Activated naive CD8-positive, alpha-beta T cell treated with anti-CD3 and anti-CD28 coated beads, Interleukin-2, amount 10 ng/mL, durations not matched to agents 7 days and 5 days (primary cell): ENCODE results near the gene PACS2. TPM values are rescaled to one million over a fixed set of nuclear protein-coding genes. Genes with fewer than 3 reads are reported as not detected.
"Not testable (repeated sequence)": the region's sequence is repeated elsewhere in the genome, so short reads cannot be mapped to it uniquely, and the experiment has no call there.

Experiments used
- ATAC-seq: fragments of 150-1000 bp; cut with Tn5 transposase; one replicate; pipeline ENCODE4 v1.10.0; 2021; ENCODE audit warnings: low read depth, moderate library complexity
- POLR2A ChIA-PET: fragments of 350-600 bp; sonication (Branson Sonifier 250); formaldehyde crosslinking; loops from one replicate; lab custom pipeline; 2021; ENCODE audit warnings: antibody characterized with exemption; lab: Charles Lee
- DNase-seq: peaks from one replicate; pipeline ENCODE4 v3.0.0; 2021
- H3K27ac Mint-ChIP-seq: one replicate; pipeline ENCODE4 v1.8.0; 2022; ENCODE audit warnings: mild to moderate bottlenecking, mixed read lengths
- H3K27me3 Mint-ChIP-seq: one replicate; pipeline ENCODE4 v1.8.0; 2022; ENCODE audit warnings: mild to moderate bottlenecking, moderate library complexity, mixed read lengths
- H3K36me3 Mint-ChIP-seq: one replicate; pipeline ENCODE4 v1.8.0; 2021; ENCODE audit warnings: mild to moderate bottlenecking, mixed read lengths
- H3K4me1 Mint-ChIP-seq: one replicate; pipeline ENCODE4 v1.8.0; 2021; ENCODE audit warnings: mixed read lengths
- H3K4me3 Mint-ChIP-seq: one replicate; pipeline ENCODE4 v1.8.0; 2022; ENCODE audit warnings: mild to moderate bottlenecking, moderate library complexity, mixed read lengths
- H3K9me3 Mint-ChIP-seq: one replicate; pipeline ENCODE4 v1.8.0; 2021; ENCODE audit warnings: mixed read lengths
- total RNA-seq, 2 experiments: library from RNA; stranded (reverse); gene quantifications; one replicate each; pipeline ENCODE4 v1.2.3, GENCODE V29; 2021

PACS2 gene
- total RNA-seq, 2 experiments from 2014 or later = 51.6 to 54.7 TPM

DNA sequence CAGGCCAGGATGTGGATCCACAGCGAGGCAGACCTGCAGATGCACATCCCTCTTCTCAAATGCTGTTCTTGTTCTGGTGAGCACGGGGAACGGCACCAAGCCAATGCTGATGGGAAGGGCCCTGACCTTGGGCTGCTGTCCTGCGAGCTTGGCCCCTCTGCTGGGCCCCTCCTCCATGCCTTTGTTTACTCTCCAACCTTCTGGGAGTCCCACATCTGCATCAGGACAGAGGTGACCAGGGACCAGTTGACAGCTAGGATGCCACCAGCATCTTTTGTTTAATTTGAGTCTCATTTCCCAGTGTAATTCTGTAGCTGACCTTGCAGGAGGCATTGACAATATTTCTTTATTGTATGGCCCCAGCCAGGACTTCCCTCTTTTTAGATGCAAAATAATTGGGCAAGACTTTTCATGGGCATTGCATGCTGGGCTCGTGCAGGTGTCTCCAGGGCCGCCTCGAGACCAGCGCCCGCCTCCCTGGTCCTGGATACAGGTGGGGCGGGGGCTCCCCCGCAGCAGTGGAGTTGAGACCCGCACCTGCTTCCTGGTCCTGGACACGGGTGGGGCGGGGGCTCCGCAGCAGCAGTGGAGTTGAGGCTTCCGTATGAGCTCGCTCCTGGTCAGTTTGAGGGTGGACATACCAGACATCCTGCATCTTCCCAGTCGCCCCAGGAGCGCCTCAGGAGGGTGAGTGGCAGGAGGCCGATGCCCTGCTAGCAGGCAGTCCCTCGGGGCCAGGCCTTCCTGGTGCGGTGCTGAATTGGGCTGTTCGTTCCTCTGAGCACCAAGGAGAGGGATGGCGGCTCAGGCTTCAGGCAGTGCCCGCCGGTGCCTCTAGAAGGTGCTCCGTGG is 11.4 kb downstream of the PACS2 start:
- Mint-ChIP-seq H3K36me3 (peaks cover 2% of the 10 kb centered on the region), H3K4me1 (peaks cover 13% of the 10 kb centered on the region), H3K4me3 (no peak overlapping the region), H3K27ac (no peak overlapping the region), H3K9me3 (no peaks in the 10 kb centered on the region), H3K27me3 (no peaks in the 10 kb centered on the region)
- POLR2A ChIA-PET = interaction anchor here (0.5 kb wide), 1 partner anchor 118 kb away, joined by 3 read pairs; no protein-coding TSS in a partner anchor
- DNase-seq = no peak
- no peak for ATAC-seq

- Mint-ChIP-seq H3K9me3 (no peaks in the 10 kb centered on the region), H3K4me1 (peaks cover 13% of the 10 kb centered on the region), H3K27ac (no peak overlapping the region), H3K27me3 (no peaks in the 10 kb centered on the region), H3K36me3 (peaks cover 2% of the 10 kb centered on the region), H3K4me3 (no peak overlapping the region)
- no peak for ATAC-seq
- POLR2A ChIA-PET = interaction anchor here (0.5 kb wide), 1 partner anchor 118 kb away, joined by 3 read pairs; no protein-coding TSS in a partner anchor
- no peak for DNase-seq
These were observed 12.0 kb downstream of the PACS2 start for GRCh38 chr14:105326568-105326867.

GRCh38 chr14:105326891-105327694 is 12.5 kb downstream of the PACS2 start:
- no peaks in the 10 kb centered on the region for H3K9me3 Mint-ChIP-seq
- no peaks in the 10 kb centered on the region for H3K27me3 Mint-ChIP-seq
- POLR2A ChIA-PET = no interaction called here
- no peak overlapping the region for H3K27ac Mint-ChIP-seq
- H3K4me3 Mint-ChIP-seq = no peak overlapping the region
- peaks cover 2% of the 10 kb centered on the region for H3K36me3 Mint-ChIP-seq
- H3K4me1 Mint-ChIP-seq = peaks cover 18% of the 10 kb centered on the region
- ATAC-seq (no peak), DNase-seq (no peak)

GRCh38 chr14:105327695-105328045 is 13.1 kb downstream of the PACS2 start:
- H3K4me3 Mint-ChIP-seq, H3K27ac Mint-ChIP-seq, ATAC-seq, H3K27me3 Mint-ChIP-seq, DNase-seq, H3K9me3 Mint-ChIP-seq, POLR2A ChIA-PET, H3K36me3 Mint-ChIP-seq: not testable (repeated sequence)
- peaks cover 17% of the 10 kb centered on the region for H3K4me1 Mint-ChIP-seq

DNA sequence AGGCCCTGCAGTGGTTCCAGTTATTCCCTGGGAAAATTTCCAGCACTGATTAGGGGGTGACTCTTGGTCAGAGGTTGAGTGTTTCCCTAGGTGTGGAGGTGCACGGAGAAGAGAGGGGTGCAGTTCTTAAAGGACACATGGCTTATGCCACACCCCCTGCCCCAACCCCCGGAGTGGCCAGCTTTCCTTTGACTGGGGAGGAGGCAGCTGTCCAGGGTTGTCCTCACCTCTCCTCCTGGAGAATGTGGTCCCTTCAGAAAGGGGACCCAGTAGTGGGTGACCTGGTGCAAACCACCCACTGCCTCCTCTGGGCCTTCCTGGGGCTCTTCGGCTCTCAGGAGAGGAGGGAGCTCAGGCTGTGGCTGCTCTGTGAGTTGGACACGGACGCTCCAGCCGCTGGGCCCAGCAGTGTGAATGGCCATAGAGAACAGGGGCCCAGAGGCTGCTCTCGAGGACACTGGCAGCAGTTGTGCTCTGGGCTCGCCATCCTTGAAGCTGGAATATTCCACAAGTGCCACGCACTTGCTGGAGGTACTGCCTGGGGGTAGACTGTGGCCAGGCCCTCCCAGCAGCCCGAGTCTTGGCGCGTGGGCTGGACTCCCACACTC is 13.6 kb downstream of the PACS2 start:
- H3K36me3 Mint-ChIP-seq = no peaks in the 10 kb centered on the region
- H3K9me3 Mint-ChIP-seq = no peaks in the 10 kb centered on the region
- ATAC-seq (no peak), DNase-seq (no peak)
- POLR2A ChIA-PET = interaction anchor here (1.1 kb wide), 1 partner anchor 27 kb away, joined by 3 read pairs; no protein-coding TSS in a partner anchor
- no peak overlapping the region for H3K4me3 Mint-ChIP-seq
- no peaks in the 10 kb centered on the region for H3K27me3 Mint-ChIP-seq
- peaks cover 19% of the 10 kb centered on the region for H3K4me1 Mint-ChIP-seq
- H3K27ac Mint-ChIP-seq = no peak overlapping the region

GRCh38 chr14:105328678-105329390 is 14.3 kb downstream of the PACS2 start:
- POLR2A ChIA-PET = interaction anchor here (1.1 kb wide), 1 partner anchor 28 kb away, joined by 3 read pairs; no protein-coding TSS in a partner anchor
- Mint-ChIP-seq H3K4me3 (no peak overlapping the region), H3K36me3 (no peaks in the 10 kb centered on the region), H3K27ac (no peak overlapping the region), H3K9me3 (no peaks in the 10 kb centered on the region), H3K4me1 (peaks cover 15% of the 10 kb centered on the region), H3K27me3 (no peaks in the 10 kb centered on the region)
- DNase-seq = no peak
- no peak for ATAC-seq

- POLR2A ChIA-PET = interaction anchor here (1.1 kb wide), 1 partner anchor 28 kb away, joined by 3 read pairs; no protein-coding TSS in a partner anchor
- no peaks in the 10 kb centered on the region for H3K27me3 Mint-ChIP-seq
- DNase-seq (no peak), ATAC-seq (no peak)
- no peaks in the 10 kb centered on the region for H3K36me3 Mint-ChIP-seq
- no peaks in the 10 kb centered on the region for H3K9me3 Mint-ChIP-seq
- H3K4me3 Mint-ChIP-seq = no peak overlapping the region
- H3K27ac Mint-ChIP-seq = no peak overlapping the region
- H3K4me1 Mint-ChIP-seq = peaks cover 15% of the 10 kb centered on the region
These were observed 15.0 kb downstream of the PACS2 start for GRCh38 chr14:105329411-105330150.

GRCh38 chr14:105330491-105330895 is 15.9 kb downstream of the PACS2 start:
- Mint-ChIP-seq H3K4me1 (peaks cover 15% of the 10 kb centered on the region), H3K36me3 (no peaks in the 10 kb centered on the region), H3K4me3 (no peak overlapping the region), H3K27ac (no peak overlapping the region), H3K9me3 (no peaks in the 10 kb centered on the region), H3K27me3 (no peaks in the 10 kb centered on the region)
- DNase-seq (no peak), ATAC-seq (no peak)
- POLR2A ChIA-PET = no interaction called here

DNA sequence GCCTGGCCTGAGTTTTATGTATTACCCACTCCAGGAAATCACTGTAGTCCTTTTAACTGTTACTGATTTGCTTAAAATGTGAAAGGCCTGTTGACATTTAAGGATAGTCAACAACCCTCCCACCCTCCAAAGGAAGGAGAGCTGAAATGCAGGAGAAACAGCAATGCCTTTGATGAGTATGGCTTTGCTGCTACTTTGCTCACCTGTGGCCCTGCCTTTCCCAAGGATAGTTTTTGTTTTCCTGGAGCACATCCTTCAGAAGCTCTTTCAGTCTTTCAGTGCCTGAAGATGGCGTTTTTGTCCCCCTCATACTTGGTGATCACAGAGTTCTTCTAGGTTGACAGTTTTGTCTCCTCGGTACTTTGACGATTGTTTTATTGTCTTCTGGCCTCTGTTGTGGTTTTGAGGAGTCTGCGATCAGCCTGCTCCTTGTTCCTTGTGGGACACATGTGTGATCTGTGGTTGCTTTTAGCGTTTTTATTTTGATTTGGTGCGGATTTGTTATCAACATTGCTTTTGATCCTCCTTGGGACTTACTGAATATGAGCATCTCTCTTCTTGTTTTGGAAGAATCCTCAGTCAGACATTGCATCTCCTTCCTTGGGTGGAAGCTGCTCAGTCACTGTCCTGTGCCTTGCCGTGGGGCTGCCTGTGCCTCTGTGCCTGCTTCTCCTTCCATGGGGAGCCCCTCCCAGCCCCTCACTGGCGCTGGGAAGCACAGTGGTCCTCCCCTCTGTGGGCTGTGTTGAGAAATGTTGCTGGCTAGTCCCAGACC is 17.2 kb downstream of the PACS2 start:
- H3K36me3 Mint-ChIP-seq = no peaks in the 10 kb centered on the region
- H3K4me1 Mint-ChIP-seq = peaks cover 15% of the 10 kb centered on the region
- no peaks in the 10 kb centered on the region for H3K27me3 Mint-ChIP-seq
- peak overlapping the region; percentile 2 for H3K4me3 Mint-ChIP-seq
- ATAC-seq (no peak), DNase-seq (no peak)
- POLR2A ChIA-PET = interaction anchor here (0.6 kb wide), 1 partner anchor 168 kb away, joined by 3 read pairs; no protein-coding TSS in a partner anchor
- no peaks in the 10 kb centered on the region for H3K9me3 Mint-ChIP-seq
- H3K27ac Mint-ChIP-seq = no peak overlapping the region

DNA sequence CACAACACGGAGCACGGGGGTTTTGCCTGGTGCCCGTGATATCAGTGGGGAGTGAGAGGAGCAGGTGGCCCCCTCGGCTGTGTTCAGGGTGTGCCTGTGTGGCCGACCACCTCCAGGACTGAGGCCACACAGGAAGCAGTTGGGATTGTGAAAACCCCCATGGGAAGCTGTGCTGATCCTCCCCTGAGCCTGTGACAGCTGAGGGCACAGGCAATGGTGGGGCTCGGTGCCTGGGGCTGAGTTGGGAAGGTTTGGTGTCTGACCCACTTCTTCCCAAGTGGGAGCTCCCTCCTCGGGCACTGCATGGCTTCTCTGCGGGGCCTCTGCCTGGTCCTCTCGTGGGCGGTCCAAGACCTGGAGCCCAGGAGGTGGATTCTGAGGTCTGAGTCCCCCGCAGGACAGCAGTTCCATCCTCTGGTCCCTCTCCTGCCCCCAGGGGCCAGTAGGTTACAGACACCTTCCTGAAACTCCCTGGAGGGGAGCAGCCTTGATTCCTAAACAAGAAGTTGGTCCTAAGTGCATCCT is 17.9 kb downstream of the PACS2 start:
- no peak overlapping the region for H3K27ac Mint-ChIP-seq
- no peak overlapping the region for H3K4me3 Mint-ChIP-seq
- POLR2A ChIA-PET = no interaction called here
- ATAC-seq = no peak
- no peaks in the 10 kb centered on the region for H3K27me3 Mint-ChIP-seq
- no peaks in the 10 kb centered on the region for H3K9me3 Mint-ChIP-seq
- H3K36me3 Mint-ChIP-seq = no peaks in the 10 kb centered on the region
- peak; percentile 27 for DNase-seq
- H3K4me1 Mint-ChIP-seq = peaks cover 15% of the 10 kb centered on the region

DNA sequence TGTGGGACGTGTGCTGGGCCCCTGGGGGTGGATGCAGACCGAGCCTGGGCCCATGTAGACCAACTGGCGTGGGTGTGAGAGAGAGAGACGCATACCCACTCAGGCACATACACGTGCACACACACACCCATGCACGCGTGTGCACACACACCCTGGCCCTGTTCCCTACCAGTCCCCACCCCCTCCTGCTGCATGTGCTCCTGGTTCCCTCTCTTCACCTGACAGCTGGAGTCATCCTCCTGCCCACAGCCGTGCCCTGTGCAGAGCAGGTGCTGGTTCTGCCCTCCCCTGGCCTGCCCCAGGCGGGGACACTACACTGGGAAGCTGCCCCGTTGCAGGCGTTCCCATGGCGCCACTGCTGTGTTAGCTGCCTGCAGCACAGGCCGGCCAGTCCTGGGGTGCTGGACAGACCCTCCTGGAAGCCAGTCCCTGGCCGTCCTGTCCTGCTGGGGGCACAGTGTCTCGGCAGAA is 18.5 kb downstream of the PACS2 start:
- peaks cover 15% of the 10 kb centered on the region for H3K4me1 Mint-ChIP-seq
- H3K36me3 Mint-ChIP-seq = no peaks in the 10 kb centered on the region
- H3K27me3 Mint-ChIP-seq = no peaks in the 10 kb centered on the region
- H3K9me3 Mint-ChIP-seq = no peaks in the 10 kb centered on the region
- ATAC-seq (no peak), DNase-seq (no peak)
- H3K27ac Mint-ChIP-seq = no peak overlapping the region
- POLR2A ChIA-PET = no interaction called here
- H3K4me3 Mint-ChIP-seq = no peak overlapping the region
